NB4 (cell line): ENCODE measurements around the gene STAT5B.

ENCODE experiments used
- DNase-seq: peaks from one replicate; pipeline ENCODE4 v3.0.0; 2010; ENCODE audit warnings: low read depth
- H3K4me3 ChIP-seq: one replicate; pipeline ENCODE4 v1.5.1; 2011; ENCODE audit warnings: mild to moderate bottlenecking, low read depth, low read length, moderate library complexity
- CTCF ChIP-seq: IDR thresholded peaks from one replicate; pipeline ENCODE4 v1.5.1; 2012; ENCODE audit warnings: low read depth, low read length
- MAX ChIP-seq: IDR thresholded peaks from 2 replicates; pipeline ENCODE4 v1.6.1; 2011; ENCODE audit warnings: low read depth, low read length
- MYC ChIP-seq: IDR thresholded peaks from 2 replicates; pipeline ENCODE4 v1.6.1; 2011; ENCODE audit warnings: low read depth, low read length
- POLR2A ChIP-seq: IDR thresholded peaks from 2 replicates; pipeline ENCODE4 v1.6.1; 2011; ENCODE audit warnings: mild to moderate bottlenecking; ENCODE audit not compliant: insufficient read length; ENCODE audit errors: extremely low read depth

STAT5B gene

GRCh38 chr17:42199416-42200011 lies 76.7 kb downstream of the STAT5B start:
- DNase-seq = no peak
- no peak for TF ChIP-seq MYC
- TF ChIP-seq CTCF = no peak
- no peak for TF ChIP-seq MAX
- TF ChIP-seq POLR2A = no peak
- H3K4me3 ChIP-seq = no peak overlapping the region

GRCh38 chr17:42198897-42199296 lies 77.3 kb downstream of the STAT5B start:
- TF ChIP-seq MAX = peak; percentile 47; the same call in 1 of the 2 replicates
- TF ChIP-seq POLR2A = no peak
- H3K4me3 ChIP-seq = no peak overlapping the region
- DNase-seq = peak; percentile 66

- no peak for DNase-seq
Observed at GRCh38 chr17:42197564-42198156, 78.5 kb downstream of the STAT5B start.

GRCh38 chr17:42193969-42194899 lies 82.0 kb downstream of the STAT5B start, which contains the start of gene GHDC:
Gene GHDC (minus strand): TSS chr17:42194494. CDS start chr17:42193581, 913 bp downstream.
- peak; percentile 50 for TF ChIP-seq POLR2A
- TF ChIP-seq CTCF = no peak
- TF ChIP-seq MAX = peak; percentile 79
- peak within 1 kb of the TSS; percentile 78 for H3K4me3 ChIP-seq
- peak; percentile 89 for DNase-seq

More at GRCh38 chr17:42197564-42198156, 78.5 kb downstream of the STAT5B start:
- no peak overlapping the region for H3K4me3 ChIP-seq
- no peak for TF ChIP-seq CTCF
- no peak for TF ChIP-seq MYC
- no peak for TF ChIP-seq POLR2A
- TF ChIP-seq MAX = no peak

GRCh38 chr17:42193216-42193968 lies 82.8 kb downstream of the STAT5B start:
- DNase-seq = no peak
- TF ChIP-seq MYC = no peak
- no peak for TF ChIP-seq MAX
- no peak for TF ChIP-seq POLR2A
- no peak for TF ChIP-seq CTCF
- H3K4me3 ChIP-seq = peak overlapping the region; percentile 78
